ENCODE measurements around the gene SPTBN2.

GRCh38 chr11:66646828-66647227, 82.2 kb downstream of the SPTBN2 start:
- TF ChIP-seq CTCF (conservative IDR thresholded peaks at IDR 0.05) (no peak), EZH2 (IDR thresholded peaks at IDR 0.05; ENCODE audit: low read depth) (no peak)

Measured in PC-9 (cell line).